HG03457 (cell line): Measurements from ENCODE around the gene ARID4B.
A peak's percentile ranks its signal among the peaks of the same experiment; 100 is the strongest.
"Not testable (repeated sequence)": the region's sequence is repeated elsewhere in the genome, so short reads cannot be mapped to it uniquely, and the experiment has no call there.

Experiments
- ATAC-seq: cut with Tn5 transposase; IDR thresholded peaks from one replicate; pipeline ENCODE4 v1.9.1; 2021; ENCODE audit warnings: moderate number of reproducible peaks; ENCODE audit not compliant: unreplicated experiment

Gene ARID4B

GRCh38 chr1:235330918-235331285 lies 2.9 kb upstream of the ARID4B start:
- ATAC-seq: no peak

- peak; percentile 28 for ATAC-seq
Observed at GRCh38 chr1:235329139-235329902, 1.3 kb upstream of the ARID4B start.

- ATAC-seq: peak; percentile 59
Observed at GRCh38 chr1:235328271-235329138, 526 bp upstream of the ARID4B start, which contains the start of gene GGPS1. Gene GGPS1 (plus strand): TSS chr1:235328570. CDS start chr1:235335265, 6,695 bp downstream.

- no peak for ATAC-seq
Observed at GRCh38 chr1:235326719-235327558, 1.0 kb downstream of the ARID4B start.

- no peak for ATAC-seq
Observed at GRCh38 chr1:235325854-235326253, 2.1 kb downstream of the ARID4B start.

GRCh38 chr1:235325139-235325538 lies 2.8 kb downstream of the ARID4B start:
- no peak for ATAC-seq

- no peak for ATAC-seq
Observed at GRCh38 chr1:235324296-235324695, 3.7 kb downstream of the ARID4B start.

GRCh38 chr1:235320521-235321179 lies 7.3 kb downstream of the ARID4B start:
- no peak for ATAC-seq

GRCh38 chr1:235319255-235319654 lies 8.7 kb downstream of the ARID4B start:
- ATAC-seq: no peak

- ATAC-seq: no peak
Observed at GRCh38 chr1:235317168-235317567, 10.8 kb downstream of the ARID4B start.

GRCh38 chr1:235315735-235316134 lies 12.2 kb downstream of the ARID4B start:
- no peak for ATAC-seq

- no peak for ATAC-seq
Observed at GRCh38 chr1:235315173-235315572, 12.8 kb downstream of the ARID4B start.

GRCh38 chr1:235313931-235314678 lies 13.9 kb downstream of the ARID4B start:
- no peak for ATAC-seq

- ATAC-seq: no peak
Observed at GRCh38 chr1:235313262-235313661, 14.7 kb downstream of the ARID4B start.

GRCh38 chr1:235309206-235309605 lies 18.8 kb downstream of the ARID4B start:
- not testable (repeated sequence) for ATAC-seq

- ATAC-seq: no peak
Observed at GRCh38 chr1:235307158-235308124, 20.5 kb downstream of the ARID4B start.

- ATAC-seq: no peak
Observed at GRCh38 chr1:235304549-235305451, 23.2 kb downstream of the ARID4B start.

GRCh38 chr1:235302143-235302542 lies 25.8 kb downstream of the ARID4B start:
- ATAC-seq: no peak
